Stimulated activated naive CD8-positive, alpha-beta T cell treated with anti-CD3 and anti-CD28 coated beads, Interleukin-15, Interleukin-2, amounts not matched to agents 100 ng/mL and 50 ng/mL, for 24 hours (primary cell): ENCODE results near the gene SPP1.
"Not testable (repeated sequence)": the region's sequence is repeated elsewhere in the genome, so short reads cannot be mapped to it uniquely, and the experiment has no call there.

Experiments used
- H3K27ac Mint-ChIP-seq: one replicate; pipeline ENCODE4 v1.8.0; 2021; ENCODE audit warnings: mild to moderate bottlenecking, mixed read lengths
- H3K27me3 Mint-ChIP-seq: one replicate; pipeline ENCODE4 v1.8.0; 2021; ENCODE audit warnings: mixed read lengths
- H3K36me3 Mint-ChIP-seq: one replicate; pipeline ENCODE4 v1.8.0; 2021; ENCODE audit warnings: low read depth, mixed read lengths
- H3K4me1 Mint-ChIP-seq: one replicate; pipeline ENCODE4 v1.8.0; 2021; ENCODE audit warnings: low read depth, mixed read lengths
- H3K4me3 Mint-ChIP-seq: one replicate; pipeline ENCODE4 v1.8.0; 2021; ENCODE audit warnings: mild to moderate bottlenecking, mixed read lengths
- H3K9me3 Mint-ChIP-seq: one replicate; pipeline ENCODE4 v1.8.0; 2021; ENCODE audit warnings: mixed read lengths

The SPP1 gene

GRCh38 chr4:87995435-87995834 is 19.9 kb downstream of the SPP1 start:
- Mint-ChIP-seq H3K4me3 (no peak overlapping the region), H3K4me1 (no peaks in the 10 kb centered on the region), H3K36me3 (no peaks in the 10 kb centered on the region), H3K27ac (no peak overlapping the region), H3K9me3 (no peaks in the 10 kb centered on the region), H3K27me3 (peaks cover 10% of the 10 kb centered on the region)

GRCh38 chr4:87999191-87999691 is 23.7 kb downstream of the SPP1 start:
- not testable (repeated sequence) for H3K9me3 Mint-ChIP-seq, H3K27ac Mint-ChIP-seq, H3K4me1 Mint-ChIP-seq, H3K27me3 Mint-ChIP-seq, H3K4me3 Mint-ChIP-seq, H3K36me3 Mint-ChIP-seq

GRCh38 chr4:88001871-88002270 is 26.4 kb downstream of the SPP1 start:
- Mint-ChIP-seq H3K36me3 (no peaks in the 10 kb centered on the region), H3K4me1 (peaks cover 4% of the 10 kb centered on the region), H3K27me3 (peaks cover 15% of the 10 kb centered on the region), H3K9me3 (no peaks in the 10 kb centered on the region), H3K4me3 (no peak overlapping the region), H3K27ac (no peak overlapping the region)

- Mint-ChIP-seq H3K9me3 (no peaks in the 10 kb centered on the region), H3K27ac (no peak overlapping the region), H3K36me3 (no peaks in the 10 kb centered on the region), H3K4me1 (peaks cover 6% of the 10 kb centered on the region), H3K4me3 (no peak overlapping the region), H3K27me3 (peaks cover 17% of the 10 kb centered on the region)
Measured at GRCh38 chr4:88002786-88003185, 27.3 kb downstream of the SPP1 start.

- peaks cover 6% of the 10 kb centered on the region for H3K4me1 Mint-ChIP-seq
- H3K27me3 Mint-ChIP-seq: peaks cover 17% of the 10 kb centered on the region
- H3K27ac Mint-ChIP-seq: no peak overlapping the region
- no peak overlapping the region for H3K4me3 Mint-ChIP-seq
- H3K9me3 Mint-ChIP-seq: no peaks in the 10 kb centered on the region
- H3K36me3 Mint-ChIP-seq: no peaks in the 10 kb centered on the region
Measured at GRCh38 chr4:88003261-88003660, 27.7 kb downstream of the SPP1 start.

- H3K27me3 Mint-ChIP-seq: peaks cover 19% of the 10 kb centered on the region
- H3K4me3 Mint-ChIP-seq: no peak overlapping the region
- no peaks in the 10 kb centered on the region for H3K9me3 Mint-ChIP-seq
- peaks cover 19% of the 10 kb centered on the region for H3K4me1 Mint-ChIP-seq
- no peak overlapping the region for H3K27ac Mint-ChIP-seq
- no peaks in the 10 kb centered on the region for H3K36me3 Mint-ChIP-seq
Measured at GRCh38 chr4:88005076-88005475, 29.6 kb downstream of the SPP1 start.

- Mint-ChIP-seq H3K4me1 (peaks cover 26% of the 10 kb centered on the region), H3K27ac (no peak overlapping the region), H3K4me3 (no peak overlapping the region), H3K36me3 (no peaks in the 10 kb centered on the region), H3K27me3 (peaks cover 16% of the 10 kb centered on the region), H3K9me3 (no peaks in the 10 kb centered on the region)
Measured at GRCh38 chr4:88005946-88006345, 30.4 kb downstream of the SPP1 start.

GRCh38 chr4:88006956-88007303 is 31.4 kb downstream of the SPP1 start:
- Mint-ChIP-seq H3K36me3 (no peaks in the 10 kb centered on the region), H3K4me1 (peaks cover 30% of the 10 kb centered on the region), H3K4me3 (peak overlapping the region; percentile 76), H3K27me3 (peaks cover 16% of the 10 kb centered on the region), H3K9me3 (no peaks in the 10 kb centered on the region), H3K27ac (no peak overlapping the region)

GRCh38 chr4:88007304-88008121 is 32.0 kb downstream of the SPP1 start, which contains the start of gene PKD2:
PKD2 (plus strand) TSS chr4:88007635; CDS start chr4:88007734, 99 bp downstream.
- H3K4me3 Mint-ChIP-seq: peak within 1 kb of the TSS; percentile 87
- peaks cover 16% of the 10 kb centered on the region for H3K27me3 Mint-ChIP-seq
- peaks cover 35% of the 10 kb centered on the region for H3K4me1 Mint-ChIP-seq
- H3K27ac Mint-ChIP-seq: peak within 1 kb of the TSS; percentile 82
- no peaks in the 10 kb centered on the region for H3K9me3 Mint-ChIP-seq
- no peaks in the 10 kb centered on the region for H3K36me3 Mint-ChIP-seq

GRCh38 chr4:88008122-88008742 is 32.7 kb downstream of the SPP1 start:
- Mint-ChIP-seq H3K4me1 (peaks cover 43% of the 10 kb centered on the region), H3K4me3 (peak overlapping the region; percentile 87), H3K9me3 (no peaks in the 10 kb centered on the region), H3K27me3 (peaks cover 16% of the 10 kb centered on the region), H3K27ac (peak overlapping the region; percentile 82), H3K36me3 (no peaks in the 10 kb centered on the region)

- Mint-ChIP-seq H3K4me3 (peak overlapping the region; percentile 87), H3K36me3 (no peaks in the 10 kb centered on the region), H3K27me3 (peaks cover 16% of the 10 kb centered on the region), H3K27ac (peak overlapping the region; percentile 82), H3K4me1 (peaks cover 43% of the 10 kb centered on the region), H3K9me3 (no peaks in the 10 kb centered on the region)
Measured at GRCh38 chr4:88008743-88009171, 33.2 kb downstream of the SPP1 start.

- H3K27ac Mint-ChIP-seq: no peak overlapping the region
- H3K9me3 Mint-ChIP-seq: no peaks in the 10 kb centered on the region
- peaks cover 43% of the 10 kb centered on the region for H3K4me1 Mint-ChIP-seq
- peaks cover 16% of the 10 kb centered on the region for H3K27me3 Mint-ChIP-seq
- H3K36me3 Mint-ChIP-seq: no peaks in the 10 kb centered on the region
- no peak overlapping the region for H3K4me3 Mint-ChIP-seq
Measured at GRCh38 chr4:88009871-88010270, 34.4 kb downstream of the SPP1 start.

- peaks cover 43% of the 10 kb centered on the region for H3K4me1 Mint-ChIP-seq
- peaks cover 16% of the 10 kb centered on the region for H3K27me3 Mint-ChIP-seq
- H3K27ac Mint-ChIP-seq: no peak overlapping the region
- no peaks in the 10 kb centered on the region for H3K9me3 Mint-ChIP-seq
- H3K4me3 Mint-ChIP-seq: no peak overlapping the region
- H3K36me3 Mint-ChIP-seq: no peaks in the 10 kb centered on the region
Measured at GRCh38 chr4:88010966-88011365, 35.5 kb downstream of the SPP1 start.

GRCh38 chr4:88012647-88013046 is 37.1 kb downstream of the SPP1 start:
- Mint-ChIP-seq H3K4me1 (peaks cover 36% of the 10 kb centered on the region), H3K27me3 (peaks cover 5% of the 10 kb centered on the region), H3K4me3 (no peak overlapping the region), H3K36me3 (no peaks in the 10 kb centered on the region), H3K9me3 (no peaks in the 10 kb centered on the region), H3K27ac (no peak overlapping the region)

GRCh38 chr4:88014386-88014905 is 38.9 kb downstream of the SPP1 start:
- Mint-ChIP-seq H3K27ac (no peak overlapping the region), H3K4me3 (no peak overlapping the region), H3K4me1 (peaks cover 25% of the 10 kb centered on the region), H3K27me3 (no peaks in the 10 kb centered on the region), H3K9me3 (no peaks in the 10 kb centered on the region), H3K36me3 (no peaks in the 10 kb centered on the region)
